Stimulated activated CD8-positive, alpha-beta memory T cell treated with anti-CD3 and anti-CD28 coated beads, Interleukin-12 subunit alpha, Interleukin-12 subunit beta, amount 100 ng/mL, for 4 hours (primary cell): Measurements from ENCODE around the gene RPS6KA1.
"Not testable (repeated sequence)": the region's sequence is repeated elsewhere in the genome, so short reads cannot be mapped to it uniquely, and the experiment has no call there.

Experiments
- DNase-seq: peaks from one replicate; pipeline ENCODE4 v3.0.0-alpha.2; 2020; ENCODE audit warnings: low read depth

The RPS6KA1 gene

DNA sequence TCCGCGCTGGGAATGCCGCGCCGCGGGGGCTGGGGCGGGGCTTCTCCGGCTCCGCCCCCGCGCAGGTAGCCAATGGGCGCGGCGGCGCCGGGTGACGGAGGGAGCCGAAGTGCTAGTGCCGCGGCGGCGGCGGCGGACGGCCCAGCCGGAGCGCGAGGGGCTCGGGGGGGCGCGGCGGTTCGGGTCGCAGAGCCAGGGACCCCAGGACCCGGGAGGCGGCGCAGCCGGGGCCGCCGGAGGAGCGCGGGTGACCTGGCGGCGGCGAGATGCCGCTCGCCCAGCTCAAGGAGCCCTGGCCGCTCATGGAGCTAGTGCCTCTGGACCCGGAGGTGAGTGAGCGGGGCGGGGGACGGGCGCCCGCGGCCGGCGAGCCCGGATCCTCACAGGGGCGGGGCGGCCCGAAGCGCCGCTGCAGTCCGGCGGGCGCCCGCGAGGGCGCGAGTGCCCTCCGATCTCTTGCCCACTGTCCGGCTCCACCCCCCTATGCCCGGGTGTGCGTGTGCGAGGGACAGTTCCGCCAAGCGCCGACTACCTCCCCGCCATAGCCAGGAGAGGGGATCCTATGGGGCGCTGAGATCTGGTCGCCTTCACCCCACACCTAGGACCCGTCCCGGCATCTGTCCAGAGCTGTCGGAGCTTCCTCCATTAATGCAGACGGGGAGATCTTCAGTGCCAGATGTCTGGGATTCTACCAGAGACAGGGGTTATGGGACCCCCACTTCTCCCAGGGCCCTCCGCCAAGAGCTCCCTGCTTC is at the start of gene RPS6KA1:
Gene RPS6KA1, plus strand, starts transcription at position 107 of the 755 bp plus-strand sequence. Its CDS starts 160 bp downstream, at position 267.
- DNase-seq: peak; percentile 49

DNA sequence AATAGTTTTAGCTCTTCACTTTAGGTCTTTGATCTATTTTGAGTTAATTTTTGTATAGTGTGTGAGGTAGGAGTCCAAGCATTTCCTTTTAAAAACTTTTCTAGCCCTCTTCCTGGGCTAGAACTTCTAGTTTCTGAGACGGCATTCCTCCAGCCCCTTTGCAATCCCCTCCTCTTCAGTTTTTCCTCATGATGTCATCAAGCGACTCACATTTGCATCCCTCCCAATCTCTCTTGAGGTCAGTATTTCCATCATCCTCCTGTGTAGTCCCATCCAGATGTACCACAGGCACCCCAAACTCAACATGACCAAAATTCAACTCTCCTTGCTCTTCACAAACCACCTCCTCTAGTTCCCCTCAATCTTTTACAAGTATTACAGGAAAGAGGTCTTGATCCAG is 46.6 kb upstream of the RPS6KA1 start:
- DNase-seq: no peak

DNA sequence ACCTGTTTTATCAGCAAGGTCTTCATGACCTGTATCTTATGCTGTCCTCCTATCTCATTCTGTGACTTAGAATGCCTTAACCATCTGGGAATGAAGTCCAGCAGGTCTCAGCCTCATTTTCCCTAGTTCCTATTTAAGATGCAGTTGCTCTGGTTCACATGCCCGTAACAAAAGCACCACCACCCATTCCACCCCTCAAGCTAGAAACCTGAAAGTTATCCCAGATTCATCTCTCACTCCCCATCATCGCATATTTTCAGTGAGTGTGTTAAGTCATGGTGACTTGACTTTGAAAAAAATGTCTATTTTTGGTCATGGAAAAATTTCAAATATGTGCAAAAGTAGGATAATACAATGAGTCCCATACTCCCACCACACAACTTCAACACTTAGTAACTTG is 45.6 kb upstream of the RPS6KA1 start:
- no peak for DNase-seq

DNA sequence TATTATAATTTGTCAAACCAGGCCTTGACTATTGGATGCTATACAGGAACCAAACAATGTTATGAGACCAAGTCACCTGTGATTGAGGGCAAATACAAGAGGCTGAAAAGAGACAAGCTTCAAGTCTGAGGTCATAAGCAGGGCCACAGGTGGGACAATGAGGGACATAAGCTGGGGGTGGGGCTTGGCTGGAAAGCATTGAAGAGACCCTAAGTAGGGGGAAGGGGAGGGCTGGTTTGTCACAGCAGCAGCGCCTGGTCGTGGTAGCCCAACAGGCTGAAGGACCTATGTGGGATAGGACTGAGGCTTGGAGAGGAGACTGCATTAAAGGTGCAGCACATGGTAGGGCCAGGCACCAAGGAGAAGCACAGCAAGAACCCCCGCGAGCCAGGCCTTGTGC is 39.4 kb upstream of the RPS6KA1 start:
- no peak for DNase-seq

DNA sequence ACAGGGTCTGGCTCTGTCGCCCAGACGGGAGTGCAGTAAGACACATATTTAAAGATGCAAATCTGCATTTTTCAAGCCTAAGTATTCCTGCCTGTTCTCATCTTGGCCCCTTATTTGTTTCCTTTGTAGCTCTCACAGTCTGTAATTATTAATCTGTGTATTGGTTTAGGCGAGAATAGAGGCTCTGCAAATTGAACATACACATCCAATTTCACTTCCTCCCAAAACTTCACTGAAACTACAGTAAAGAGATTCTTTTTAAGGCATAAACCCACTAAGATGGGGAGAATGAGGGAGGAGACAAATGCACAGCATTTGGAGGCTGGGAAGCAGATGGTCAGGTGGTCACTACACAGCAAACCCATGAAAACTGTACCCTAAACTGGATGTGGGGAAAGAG is 36.3 kb upstream of the RPS6KA1 start:
- DNase-seq: no peak

DNA sequence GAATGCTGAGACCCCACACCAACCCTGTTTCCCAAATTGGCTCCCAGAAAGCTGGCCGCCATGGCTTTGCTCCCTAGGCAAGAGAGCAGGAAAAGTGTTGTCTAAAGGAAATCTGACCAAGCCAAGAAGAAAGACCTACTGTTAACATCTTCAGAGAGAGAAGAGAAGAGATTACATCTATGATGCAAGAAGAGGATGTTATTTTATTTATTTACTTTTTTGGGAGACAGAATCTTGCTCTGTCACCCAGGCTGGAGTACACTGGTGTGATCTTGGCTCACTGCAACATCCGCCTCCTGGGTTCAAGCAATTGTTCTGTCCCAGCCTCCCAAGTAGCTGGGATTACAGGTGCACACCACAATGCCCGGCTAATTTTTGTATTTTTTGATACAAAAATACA is 35.6 kb upstream of the RPS6KA1 start:
- DNase-seq: no peak

DNA sequence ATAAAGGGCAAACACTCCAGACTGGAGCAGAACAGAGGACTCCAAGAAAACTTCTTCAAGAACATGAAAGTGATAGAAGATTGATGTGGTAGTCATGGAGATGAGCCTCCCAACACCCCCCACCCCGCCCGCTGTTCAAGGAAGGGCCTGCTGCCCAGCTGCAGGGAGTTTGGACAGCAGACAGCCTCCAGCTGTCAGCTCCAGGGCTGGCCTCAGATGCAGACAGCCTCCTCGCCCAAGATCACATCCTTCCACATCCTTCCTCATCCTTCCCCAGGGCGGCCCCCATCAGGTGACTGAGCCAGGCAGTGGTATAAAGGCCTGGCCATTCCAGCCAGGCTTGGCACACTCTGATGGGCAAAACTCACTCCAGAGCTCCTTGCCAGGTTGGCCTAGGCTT is 32.7 kb upstream of the RPS6KA1 start:
- DNase-seq: no peak

DNA sequence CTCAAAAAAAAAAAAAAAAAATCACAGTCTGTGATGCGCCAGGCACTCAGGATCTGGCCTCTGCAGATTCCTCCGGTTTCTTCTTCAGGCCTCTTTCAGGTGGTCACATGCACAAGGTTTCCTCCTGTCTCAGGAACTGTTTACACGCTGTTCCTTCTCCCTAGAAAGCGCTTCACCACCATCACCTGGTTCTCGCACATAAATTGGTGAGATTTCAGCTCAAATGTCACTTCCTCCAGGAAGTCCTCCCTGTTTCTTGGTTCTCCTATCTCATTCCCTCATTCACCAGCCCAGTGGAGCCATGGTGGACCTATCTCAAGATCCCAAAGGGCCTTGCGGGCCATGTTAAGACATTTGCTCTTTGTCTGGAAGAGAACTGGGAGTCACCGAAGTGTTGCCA is 30.7 kb upstream of the RPS6KA1 start:
- DNase-seq: no peak

DNA sequence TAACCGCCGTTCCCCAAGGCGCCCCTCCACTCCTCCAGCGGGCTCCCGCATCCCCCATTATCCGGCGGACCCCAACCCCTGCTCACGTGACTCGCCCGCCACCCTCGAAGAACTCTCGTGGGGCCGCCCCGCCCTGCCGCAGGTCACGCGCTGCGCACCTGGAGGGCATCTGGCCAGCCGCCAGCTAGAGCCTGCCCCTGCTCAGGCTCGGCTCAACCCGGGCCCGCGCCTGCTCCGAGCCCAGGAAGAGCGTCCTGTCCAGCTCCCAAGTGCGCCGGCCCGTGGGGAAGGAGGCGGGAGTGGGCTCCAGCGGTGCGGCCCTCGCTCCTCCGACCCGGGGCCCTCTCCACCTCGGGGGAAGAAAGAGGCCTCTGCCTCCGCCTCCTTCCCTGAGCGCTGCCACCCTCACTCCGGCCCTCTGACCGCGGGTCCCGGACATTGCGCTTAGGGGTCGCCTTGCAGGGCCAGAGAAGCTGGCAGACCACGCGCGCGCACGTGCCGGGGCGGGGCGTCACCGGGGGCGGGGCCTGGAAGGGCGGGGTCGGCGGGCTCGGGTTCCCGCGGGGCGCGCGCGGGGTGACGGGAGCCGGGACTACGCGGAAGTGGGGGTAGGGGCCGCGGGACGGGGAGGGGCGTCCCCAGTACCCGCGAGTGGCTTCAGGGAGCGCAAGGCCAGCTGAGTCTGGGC is 28.9 kb upstream of the RPS6KA1 start:
- peak; percentile 85 for DNase-seq

DNA sequence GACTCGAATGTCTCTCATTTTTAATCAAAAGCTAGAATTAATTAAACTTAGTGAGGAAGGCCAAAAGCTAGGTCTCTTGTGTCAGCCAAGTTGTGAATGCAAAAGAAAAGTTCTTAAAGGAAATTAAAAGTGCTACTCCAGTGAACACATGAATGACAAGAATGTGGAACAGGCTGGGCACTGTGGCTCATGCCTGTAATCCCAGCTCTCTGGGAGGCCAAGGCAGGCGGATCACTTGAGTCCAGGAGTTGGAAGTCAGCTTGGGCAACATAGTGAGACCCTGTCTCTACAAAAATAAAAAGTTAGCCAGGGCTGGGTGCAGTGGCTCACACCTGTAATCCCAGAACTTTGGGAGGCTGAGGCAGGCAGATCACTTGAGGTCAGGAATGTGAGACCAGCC is 18.9 kb upstream of the RPS6KA1 start:
- DNase-seq: not testable (repeated sequence)

DNA sequence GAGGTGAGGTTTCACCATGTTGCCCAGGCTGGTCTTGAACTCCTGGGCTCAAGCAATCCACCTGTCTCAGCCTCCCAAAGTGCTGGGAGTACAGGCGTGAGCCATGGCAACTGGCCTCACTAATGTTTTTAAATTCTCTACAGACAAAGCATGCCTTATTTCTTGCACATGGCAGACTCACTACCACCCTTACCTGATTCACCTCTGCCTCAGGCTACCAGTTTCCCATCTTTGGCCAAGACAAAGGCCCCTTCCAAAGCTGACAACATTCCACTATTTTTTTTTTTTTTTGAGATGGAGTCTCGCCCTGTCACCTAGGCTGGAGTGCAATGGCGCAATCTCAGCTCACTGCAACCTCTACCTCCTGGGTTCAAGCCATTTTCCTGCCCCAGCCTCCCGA is 13.7 kb upstream of the RPS6KA1 start:
- not testable (repeated sequence) for DNase-seq

DNA sequence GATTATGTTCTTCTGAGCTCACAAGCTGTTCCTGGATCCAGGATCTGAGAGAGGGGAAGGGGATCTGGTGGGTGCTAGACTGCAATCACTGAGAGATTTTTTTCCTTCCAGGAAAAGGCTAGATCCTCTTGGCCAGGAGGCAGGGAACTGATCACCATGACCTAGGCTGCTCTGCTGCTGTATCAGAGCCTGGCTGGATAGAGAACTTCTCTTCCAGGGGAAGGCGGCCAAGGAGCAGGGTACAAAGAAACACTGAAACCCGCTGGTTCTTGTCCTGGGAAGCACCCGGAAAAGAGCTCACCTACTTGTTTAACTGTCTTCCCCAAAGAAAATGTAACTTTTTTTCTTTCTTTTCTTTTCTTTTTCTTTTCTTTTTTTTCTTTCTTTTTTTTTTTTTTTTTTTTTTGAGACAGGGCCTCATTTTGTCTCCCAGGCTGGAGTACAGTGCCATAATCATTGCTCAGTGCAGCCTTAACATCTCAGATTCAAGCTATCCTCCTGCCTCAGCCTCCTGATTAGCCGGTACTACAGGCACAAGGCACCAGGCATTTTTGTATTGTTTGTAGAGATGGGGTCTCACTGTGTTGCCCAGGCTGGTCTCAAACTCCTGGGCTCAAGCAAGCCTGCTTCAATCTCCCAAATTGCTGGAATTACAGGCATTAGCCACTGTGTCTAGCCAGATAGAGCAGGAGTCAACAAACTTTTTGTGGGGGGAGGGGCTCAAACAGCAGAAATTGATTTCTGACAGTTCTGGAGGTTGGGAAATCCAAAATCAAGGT is 12.4 kb upstream of the RPS6KA1 start:
- no peak for DNase-seq

DNA sequence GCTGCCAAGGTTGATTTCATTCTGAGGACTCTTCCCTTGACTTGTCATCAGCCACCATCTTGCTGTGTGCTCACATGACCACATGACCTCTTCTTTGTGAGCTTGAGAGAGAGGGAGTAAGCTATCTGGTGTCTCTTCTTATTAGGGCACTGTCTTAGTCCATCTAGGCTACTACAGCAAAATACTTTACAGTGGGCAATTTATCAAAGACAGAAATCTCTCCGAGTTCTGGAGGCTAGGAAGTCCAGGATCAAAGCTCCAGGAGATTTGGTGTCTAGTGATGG is 11.9 kb upstream of the RPS6KA1 start:
- no peak for DNase-seq

DNA sequence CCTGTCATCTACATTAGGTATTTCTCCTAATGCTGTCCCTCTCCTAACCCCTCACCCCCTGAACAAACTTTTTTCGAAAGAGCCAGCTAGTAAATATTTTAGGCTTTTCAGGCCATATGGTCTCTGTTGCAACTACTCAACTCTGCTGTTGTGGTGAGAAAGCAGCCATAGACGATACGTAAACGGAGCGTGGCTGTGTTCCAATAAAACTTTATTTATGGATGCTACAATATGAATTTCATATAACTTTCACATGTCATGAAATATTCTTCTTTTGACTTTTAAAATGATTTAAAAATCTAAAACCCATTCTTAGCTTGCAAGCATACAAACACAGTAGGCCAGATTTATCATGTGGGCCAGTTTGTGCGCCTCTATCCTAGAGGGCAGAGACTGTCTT is 11.2 kb upstream of the RPS6KA1 start:
- no peak for DNase-seq

DNA sequence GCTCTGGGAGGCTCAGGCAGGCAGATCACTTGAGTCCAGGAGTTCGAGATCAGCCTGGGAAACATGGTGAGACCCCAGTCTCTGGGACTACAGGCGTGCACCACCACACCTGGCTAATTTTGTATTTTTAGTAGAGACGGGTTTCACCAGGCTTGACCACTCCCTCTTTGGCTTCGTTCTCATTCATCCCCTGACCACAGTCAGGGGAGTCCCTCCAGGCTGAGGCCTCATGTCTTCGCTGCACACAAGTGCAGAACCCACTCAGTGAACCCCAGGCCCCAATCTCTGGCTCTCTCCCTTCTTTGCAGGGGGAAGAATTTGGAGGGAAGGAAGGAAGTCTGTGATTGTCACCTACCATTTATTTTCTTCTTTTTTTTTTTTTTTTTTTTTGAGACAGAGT is 9.2 kb upstream of the RPS6KA1 start:
- no peak for DNase-seq

DNA sequence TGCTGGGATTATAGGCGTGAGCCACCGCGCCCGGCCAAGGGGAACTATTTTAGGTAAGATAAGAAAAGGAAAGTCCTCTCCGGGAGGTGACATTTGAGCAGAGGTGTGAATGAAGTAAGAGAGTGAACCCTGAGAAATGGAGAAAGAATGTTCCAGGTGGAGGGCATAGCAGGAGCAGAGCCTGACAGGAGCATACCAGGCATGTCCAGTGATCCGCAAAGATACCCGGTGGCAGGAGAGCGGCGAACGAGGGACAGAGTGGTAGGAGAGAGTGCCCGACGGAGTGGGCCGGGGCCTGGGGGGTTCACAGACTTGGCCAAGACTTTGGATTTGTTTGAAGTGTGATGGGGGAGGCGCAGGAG is 7.9 kb upstream of the RPS6KA1 start:
- no peak for DNase-seq

DNA sequence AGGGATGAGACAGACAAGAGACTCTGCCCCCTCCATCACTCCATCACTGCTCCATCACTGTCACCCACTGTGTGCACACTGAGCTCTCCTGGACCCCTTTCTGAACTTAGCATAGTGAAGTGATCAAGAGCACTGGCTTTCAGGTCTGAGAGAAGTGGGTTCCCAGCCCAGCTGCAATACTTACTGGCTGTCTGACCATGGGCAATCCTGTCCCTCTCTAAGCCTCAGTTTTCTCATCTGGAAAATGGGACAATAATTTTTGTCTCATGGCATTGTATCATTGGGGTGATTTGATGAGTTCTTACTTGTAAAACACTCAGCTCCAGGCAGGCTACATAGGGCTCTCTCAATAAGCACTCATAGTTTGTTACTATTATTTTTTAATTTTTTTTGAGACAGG is 7.5 kb upstream of the RPS6KA1 start:
- DNase-seq: no peak

DNA sequence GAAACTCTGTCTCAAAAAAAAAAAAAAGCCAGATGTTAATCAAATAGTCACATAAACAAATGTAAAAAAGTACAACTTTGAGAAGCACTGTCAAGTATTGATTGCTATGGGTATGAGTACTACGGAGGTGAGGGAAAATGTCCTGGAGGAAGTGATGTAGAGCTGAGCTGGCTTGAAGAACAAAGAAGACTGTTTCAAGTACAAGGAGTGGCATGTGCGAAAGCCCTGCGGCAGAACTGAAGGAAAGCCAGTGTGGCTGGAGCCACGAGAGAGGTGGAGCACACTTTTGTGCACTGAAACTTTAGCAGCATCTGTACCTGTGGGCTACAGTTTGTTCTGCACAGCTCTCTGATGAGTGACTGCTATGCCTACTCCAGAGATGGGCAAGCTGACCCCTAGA is 5.4 kb upstream of the RPS6KA1 start:
- no peak for DNase-seq

DNA sequence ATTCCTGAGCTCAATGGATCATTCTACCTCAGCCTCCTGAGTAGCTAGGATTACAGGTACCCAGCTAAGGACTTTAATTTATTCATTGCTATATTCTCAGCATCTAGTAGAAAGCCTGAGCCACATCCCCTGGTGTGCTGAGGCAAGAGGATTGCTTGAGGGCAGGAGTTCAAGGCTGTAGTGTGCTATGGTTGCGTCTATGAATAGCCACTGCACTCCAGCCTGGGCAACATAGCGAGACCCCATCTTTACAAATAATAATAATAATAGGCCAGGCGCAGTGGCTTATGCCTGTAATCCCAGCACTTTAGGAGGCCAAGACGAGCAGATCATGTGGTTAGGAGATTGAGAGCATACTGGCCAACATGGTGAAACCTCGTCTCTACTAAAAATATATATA is 3.3 kb upstream of the RPS6KA1 start:
- DNase-seq: no peak

DNA sequence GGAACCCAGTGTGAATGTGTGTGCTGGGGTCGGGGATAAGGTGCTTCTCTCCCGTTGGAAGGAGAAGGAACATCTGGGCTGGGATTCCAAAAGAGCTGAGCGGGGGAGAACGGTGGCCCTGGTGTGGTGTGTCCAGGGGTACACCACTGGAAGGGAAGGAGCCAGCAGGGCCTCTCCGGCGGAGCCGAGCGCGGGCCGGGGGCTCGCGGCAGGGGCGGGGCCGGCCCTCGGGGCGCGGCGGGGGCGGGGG is 231 bp upstream of the RPS6KA1 start:
- no peak for DNase-seq

DNA sequence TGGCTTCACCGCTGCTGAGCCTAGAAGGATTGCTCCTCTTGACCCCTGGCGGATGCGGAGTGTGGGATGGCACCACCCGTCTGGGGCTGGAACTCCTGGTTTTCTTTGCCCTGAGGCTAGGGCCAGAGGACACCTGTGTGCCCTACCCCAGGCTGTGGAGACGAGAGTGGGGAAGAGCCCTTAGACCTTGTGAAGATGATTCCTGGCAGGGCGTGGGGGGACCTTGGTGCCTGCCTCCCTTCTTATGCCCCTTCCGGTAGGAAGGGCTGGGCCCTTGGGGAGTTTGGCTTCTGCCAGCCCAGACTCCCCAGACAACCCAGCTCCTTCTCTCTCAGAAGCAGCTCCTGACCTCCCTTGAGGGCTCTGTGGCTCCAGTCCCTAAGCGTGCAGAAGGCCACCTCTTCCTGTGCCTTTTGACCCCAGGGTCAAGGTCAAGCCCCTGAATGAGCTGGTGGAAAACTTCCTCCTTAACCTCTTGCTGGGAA is 891 bp downstream of the RPS6KA1 start:
- no peak for DNase-seq

DNA sequence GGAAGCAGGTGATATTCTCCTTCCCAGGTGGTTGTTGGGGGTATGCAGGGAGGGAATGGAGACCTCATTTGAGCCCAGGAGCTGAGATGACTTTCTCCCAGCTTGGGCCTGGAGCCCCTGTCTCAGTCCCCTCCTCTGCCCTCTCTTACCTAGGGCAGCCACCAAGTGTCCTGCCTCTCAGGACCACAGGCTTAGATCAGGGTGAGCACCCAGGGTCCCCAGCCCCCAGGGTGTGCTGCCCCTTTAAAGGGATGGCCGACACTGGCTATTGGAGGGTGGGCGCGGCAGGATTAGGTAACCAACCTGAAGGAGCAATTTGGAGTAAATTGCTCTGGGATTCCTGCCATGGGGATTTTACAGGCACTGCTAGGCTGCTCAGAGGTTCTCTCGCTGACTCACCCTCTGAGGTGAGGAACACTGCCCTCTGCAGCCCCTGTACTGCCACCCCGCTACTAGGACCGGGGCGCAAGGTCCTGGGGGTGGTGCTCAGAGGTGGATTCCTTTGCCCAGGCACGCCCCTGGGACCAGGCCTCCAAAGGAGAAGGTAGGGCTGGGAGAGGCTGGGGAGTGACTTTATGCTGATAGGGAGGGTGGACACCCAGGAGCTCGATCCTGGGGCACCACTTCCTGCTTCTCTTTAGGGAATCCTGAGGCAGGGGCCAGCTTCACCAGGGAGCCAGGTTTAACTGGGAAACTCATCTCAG is 1.5 kb downstream of the RPS6KA1 start:
- no peak for DNase-seq

DNA sequence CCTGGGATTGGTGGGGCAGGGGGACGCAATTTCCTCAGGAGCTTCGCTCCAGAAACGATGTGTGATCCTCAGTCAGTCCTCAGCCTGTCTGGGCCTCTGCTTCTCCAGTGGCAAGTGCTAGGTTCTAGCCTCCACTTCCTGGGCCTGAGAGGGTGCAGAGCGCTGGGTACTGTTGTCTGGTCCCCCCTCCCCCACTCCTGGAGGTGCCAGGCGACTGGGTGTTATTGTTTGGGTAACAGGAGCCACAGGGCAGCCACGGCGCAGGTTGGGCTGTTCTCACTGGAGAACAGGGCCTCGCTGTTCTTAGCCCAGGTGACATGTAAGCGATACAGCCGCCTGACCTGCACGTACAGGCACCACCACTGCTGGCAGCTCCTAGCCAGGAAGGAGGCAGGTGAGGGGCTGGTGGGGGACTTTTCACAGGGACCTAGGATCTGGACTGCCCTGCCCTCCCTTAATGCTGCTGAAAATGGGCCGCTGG is 2.1 kb downstream of the RPS6KA1 start:
- no peak for DNase-seq
